HepG2 (cell line): ENCODE results near the gene DSG2. TPM values are rescaled to one million over a fixed set of nuclear protein-coding genes. Genes with fewer than 3 reads are reported as not detected.
A peak's percentile ranks its signal among the peaks of the same experiment; 100 is the strongest.

Experiments used
- CBFB ChIP-seq: sonication (generic); formaldehyde crosslinking; IDR thresholded peaks from 2 replicates; pipeline ENCODE4 v1.4.0; 2020; ENCODE audit warnings: missing genetic modification reagents
- ELF4 ChIP-seq: sonication (generic); formaldehyde crosslinking; IDR thresholded peaks from 2 replicates; pipeline ENCODE4 v1.5.0; 2020; ENCODE audit warnings: missing genetic modification reagents, mild to moderate bottlenecking, moderate library complexity, borderline replicate concordance
- MED13 ChIP-seq: sonication (generic); formaldehyde crosslinking; IDR thresholded peaks from 2 replicates; pipeline ENCODE4 v1.5.0; 2020; ENCODE audit warnings: missing genetic modification reagents
- MIXL1 ChIP-seq: IDR thresholded peaks from 2 replicates; pipeline ENCODE4 v1.6.1; 2016
- MTA3 ChIP-seq: sonication (generic); formaldehyde crosslinking; IDR thresholded peaks from 2 replicates; pipeline ENCODE4 v1.4.0; 2020; ENCODE audit warnings: missing genetic modification reagents
- NPAS2 ChIP-seq: sonication (generic); formaldehyde crosslinking; IDR thresholded peaks from 2 replicates; pipeline ENCODE4 v1.8.0; 2022; ENCODE audit warnings: mild to moderate bottlenecking, missing genetic modification reagents, borderline replicate concordance
- ZBTB7B ChIP-seq: sonication (generic); formaldehyde crosslinking; IDR thresholded peaks from 2 replicates; pipeline ENCODE4 v1.4.0; 2020; ENCODE audit warnings: missing genetic modification reagents
- ZNF138 ChIP-seq: sonication (generic); formaldehyde crosslinking; IDR thresholded peaks from 2 replicates; pipeline ENCODE4 v1.5.0; 2020; ENCODE audit warnings: mild to moderate bottlenecking, low read depth, missing genetic modification reagents
- ZNF333 ChIP-seq: sonication (generic); formaldehyde crosslinking; IDR thresholded peaks from 2 replicates; pipeline ENCODE4 v1.4.0; 2020; ENCODE audit warnings: mild to moderate bottlenecking, missing genetic modification reagents, borderline replicate concordance
- ZNF660 ChIP-seq: sonication (generic); formaldehyde crosslinking; IDR thresholded peaks from 2 replicates; pipeline ENCODE4 v1.5.1; 2020; ENCODE audit warnings: mild to moderate bottlenecking, low read depth, missing genetic modification reagents, borderline replicate concordance
- ZNF816 ChIP-seq: sonication (generic); formaldehyde crosslinking; IDR thresholded peaks from 2 replicates; pipeline ENCODE4 v1.8.0; 2022; ENCODE audit warnings: missing genetic modification reagents, mild to moderate bottlenecking, borderline replicate concordance
- polyA plus RNA-seq, 8 experiments: library from polyadenylated mRNA; depleted of rRNA in 3 of 8; stranded (reverse) in 7 of 8; unstranded in 1 of 8; fragments of >200 nt; fragmentation: Illumina TruSeq in 4 of 8; extraction: Trizol in 4 of 8; gene quantifications; 2 replicates each; pipeline versions ENCODE4 v1.2.1 to v1.2.3, GENCODE V29; 2011 to 2016; ENCODE audit warnings: low read depth in 4 of 8, missing spikeins in 1 of 8, mixed read lengths in 1 of 8; ENCODE audit not compliant: insufficient read depth in 1 of 8
- total RNA-seq, 5 experiments: library from RNA; depleted of rRNA; stranded (reverse); fragments of >200 nt; fragmentation: Illumina TruSeq; extraction: Trizol; gene quantifications; 2 replicates each; pipeline ENCODE4 v1.2.3, GENCODE V29; 2016; ENCODE audit warnings: low read depth in 1 of 5
- TF ChIP-seq, protein P1 (sequence below): sonication (generic); formaldehyde crosslinking; IDR thresholded peaks from 2 replicates; pipeline ENCODE4 v1.4.0; 2020; ENCODE audit warnings: mild to moderate bottlenecking, missing genetic modification reagents, borderline replicate concordance
- TF ChIP-seq, protein P2 (sequence below): IDR thresholded peaks from 2 replicates; pipeline ENCODE4 v1.6.1; 2016; ENCODE audit warnings: low read depth, borderline replicate concordance
- TF ChIP-seq, protein P3 (sequence below): sonication (generic); formaldehyde crosslinking; IDR thresholded peaks from 2 replicates; pipeline ENCODE4 v1.9.0; 2021; ENCODE audit warnings: missing genetic modification reagents, borderline replicate concordance
- TF ChIP-seq, protein P4 (sequence below): sonication (generic); formaldehyde crosslinking; IDR thresholded peaks from 2 replicates; pipeline ENCODE4 v1.4.0; 2020; ENCODE audit warnings: missing genetic modification reagents

Gene DSG2
- total and polyA plus RNA-seq, 2 of the 13 experiments (the other 11 are each of a cell fraction or from before 2014, with no cell fraction given): 23.3 to 66.7 TPM

DNA sequence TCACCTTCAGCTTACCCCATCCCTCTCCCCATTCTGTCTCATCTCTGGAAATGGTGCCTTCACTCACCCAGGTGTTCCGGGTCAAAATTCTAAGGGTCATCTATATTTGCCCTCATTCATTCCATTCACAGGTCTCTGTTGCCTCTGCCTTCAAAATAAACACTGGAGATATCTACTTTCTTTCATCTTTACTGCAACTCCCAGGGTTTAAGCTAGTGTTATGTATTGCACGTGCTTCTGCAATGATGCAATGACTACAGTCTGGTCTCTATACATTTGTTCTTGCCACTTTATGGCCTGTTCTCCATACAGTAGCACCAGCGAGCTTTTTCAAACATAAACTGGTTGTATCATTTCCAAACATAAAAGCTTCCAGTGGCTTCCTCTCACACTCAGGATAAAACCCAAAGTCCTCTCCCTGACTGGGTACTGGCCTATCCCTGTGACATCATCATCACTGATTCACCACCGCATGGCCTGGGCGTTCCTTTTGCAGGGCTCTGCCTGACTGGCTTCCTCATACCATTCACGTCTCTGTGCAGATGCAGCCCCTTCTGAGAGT, 14.3 kb downstream of the DSG2 start (continued):
- TF ChIP-seq, protein P1, sequence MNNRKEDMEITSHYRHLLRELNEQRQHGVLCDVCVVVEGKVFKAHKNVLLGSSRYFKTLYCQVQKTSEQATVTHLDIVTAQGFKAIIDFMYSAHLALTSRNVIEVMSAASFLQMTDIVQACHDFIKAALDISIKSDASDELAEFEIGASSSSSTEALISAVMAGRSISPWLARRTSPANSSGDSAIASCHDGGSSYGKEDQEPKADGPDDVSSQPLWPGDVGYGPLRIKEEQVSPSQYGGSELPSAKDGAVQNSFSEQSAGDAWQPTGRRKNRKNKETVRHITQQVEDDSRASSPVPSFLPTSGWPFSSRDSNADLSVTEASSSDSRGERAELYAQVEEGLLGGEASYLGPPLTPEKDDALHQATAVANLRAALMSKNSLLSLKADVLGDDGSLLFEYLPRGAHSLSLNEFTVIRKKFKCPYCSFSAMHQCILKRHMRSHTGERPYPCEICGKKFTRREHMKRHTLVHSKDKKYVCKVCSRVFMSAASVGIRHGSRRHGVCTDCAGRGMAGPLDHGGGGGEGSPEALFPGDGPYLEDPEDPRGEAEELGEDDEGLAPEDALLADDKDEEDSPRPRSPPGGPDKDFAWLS (CRISPR knock-in tag): no peak
- TF ChIP-seq, protein P2, sequence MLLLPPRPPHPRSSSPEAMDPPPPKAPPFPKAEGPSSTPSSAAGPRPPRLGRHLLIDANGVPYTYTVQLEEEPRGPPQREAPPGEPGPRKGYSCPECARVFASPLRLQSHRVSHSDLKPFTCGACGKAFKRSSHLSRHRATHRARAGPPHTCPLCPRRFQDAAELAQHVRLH: 0 out of 2 replicates have a peak, but pooled peaks have one; percentile 38
- no peak for TF ChIP-seq MIXL1 (CRISPR knock-in tag)
- no peak for TF ChIP-seq ZNF816 (CRISPR knock-in tag)
- TF ChIP-seq NPAS2 (CRISPR knock-in tag): no peak
- TF ChIP-seq MED13 (CRISPR knock-in tag): peak; percentile 79; the same call in 1 of the 2 replicates
- peak; percentile 82; the same call in 1 of the 2 replicates for TF ChIP-seq ZBTB7B (CRISPR knock-in tag)
- TF ChIP-seq, protein P3, sequence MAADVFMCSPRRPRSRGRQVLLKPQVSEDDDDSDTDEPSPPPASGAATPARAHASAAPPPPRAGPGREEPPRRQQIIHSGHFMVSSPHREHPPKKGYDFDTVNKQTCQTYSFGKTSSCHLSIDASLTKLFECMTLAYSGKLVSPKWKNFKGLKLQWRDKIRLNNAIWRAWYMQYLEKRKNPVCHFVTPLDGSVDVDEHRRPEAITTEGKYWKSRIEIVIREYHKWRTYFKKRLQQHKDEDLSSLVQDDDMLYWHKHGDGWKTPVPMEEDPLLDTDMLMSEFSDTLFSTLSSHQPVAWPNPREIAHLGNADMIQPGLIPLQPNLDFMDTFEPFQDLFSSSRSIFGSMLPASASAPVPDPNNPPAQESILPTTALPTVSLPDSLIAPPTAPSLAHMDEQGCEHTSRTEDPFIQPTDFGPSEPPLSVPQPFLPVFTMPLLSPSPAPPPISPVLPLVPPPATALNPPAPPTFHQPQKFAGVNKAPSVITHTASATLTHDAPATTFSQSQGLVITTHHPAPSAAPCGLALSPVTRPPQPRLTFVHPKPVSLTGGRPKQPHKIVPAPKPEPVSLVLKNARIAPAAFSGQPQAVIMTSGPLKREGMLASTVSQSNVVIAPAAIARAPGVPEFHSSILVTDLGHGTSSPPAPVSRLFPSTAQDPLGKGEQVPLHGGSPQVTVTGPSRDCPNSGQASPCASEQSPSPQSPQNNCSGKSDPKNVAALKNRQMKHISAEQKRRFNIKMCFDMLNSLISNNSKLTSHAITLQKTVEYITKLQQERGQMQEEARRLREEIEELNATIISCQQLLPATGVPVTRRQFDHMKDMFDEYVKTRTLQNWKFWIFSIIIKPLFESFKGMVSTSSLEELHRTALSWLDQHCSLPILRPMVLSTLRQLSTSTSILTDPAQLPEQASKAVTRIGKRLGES (CRISPR knock-in tag): peak; percentile 91; the same call in 1 of the 2 replicates
- no peak for TF ChIP-seq ELF4
- no peak for TF ChIP-seq MTA3 (CRISPR knock-in tag)
- TF ChIP-seq ZNF333 (CRISPR knock-in tag): no peak
- TF ChIP-seq, protein P4, sequence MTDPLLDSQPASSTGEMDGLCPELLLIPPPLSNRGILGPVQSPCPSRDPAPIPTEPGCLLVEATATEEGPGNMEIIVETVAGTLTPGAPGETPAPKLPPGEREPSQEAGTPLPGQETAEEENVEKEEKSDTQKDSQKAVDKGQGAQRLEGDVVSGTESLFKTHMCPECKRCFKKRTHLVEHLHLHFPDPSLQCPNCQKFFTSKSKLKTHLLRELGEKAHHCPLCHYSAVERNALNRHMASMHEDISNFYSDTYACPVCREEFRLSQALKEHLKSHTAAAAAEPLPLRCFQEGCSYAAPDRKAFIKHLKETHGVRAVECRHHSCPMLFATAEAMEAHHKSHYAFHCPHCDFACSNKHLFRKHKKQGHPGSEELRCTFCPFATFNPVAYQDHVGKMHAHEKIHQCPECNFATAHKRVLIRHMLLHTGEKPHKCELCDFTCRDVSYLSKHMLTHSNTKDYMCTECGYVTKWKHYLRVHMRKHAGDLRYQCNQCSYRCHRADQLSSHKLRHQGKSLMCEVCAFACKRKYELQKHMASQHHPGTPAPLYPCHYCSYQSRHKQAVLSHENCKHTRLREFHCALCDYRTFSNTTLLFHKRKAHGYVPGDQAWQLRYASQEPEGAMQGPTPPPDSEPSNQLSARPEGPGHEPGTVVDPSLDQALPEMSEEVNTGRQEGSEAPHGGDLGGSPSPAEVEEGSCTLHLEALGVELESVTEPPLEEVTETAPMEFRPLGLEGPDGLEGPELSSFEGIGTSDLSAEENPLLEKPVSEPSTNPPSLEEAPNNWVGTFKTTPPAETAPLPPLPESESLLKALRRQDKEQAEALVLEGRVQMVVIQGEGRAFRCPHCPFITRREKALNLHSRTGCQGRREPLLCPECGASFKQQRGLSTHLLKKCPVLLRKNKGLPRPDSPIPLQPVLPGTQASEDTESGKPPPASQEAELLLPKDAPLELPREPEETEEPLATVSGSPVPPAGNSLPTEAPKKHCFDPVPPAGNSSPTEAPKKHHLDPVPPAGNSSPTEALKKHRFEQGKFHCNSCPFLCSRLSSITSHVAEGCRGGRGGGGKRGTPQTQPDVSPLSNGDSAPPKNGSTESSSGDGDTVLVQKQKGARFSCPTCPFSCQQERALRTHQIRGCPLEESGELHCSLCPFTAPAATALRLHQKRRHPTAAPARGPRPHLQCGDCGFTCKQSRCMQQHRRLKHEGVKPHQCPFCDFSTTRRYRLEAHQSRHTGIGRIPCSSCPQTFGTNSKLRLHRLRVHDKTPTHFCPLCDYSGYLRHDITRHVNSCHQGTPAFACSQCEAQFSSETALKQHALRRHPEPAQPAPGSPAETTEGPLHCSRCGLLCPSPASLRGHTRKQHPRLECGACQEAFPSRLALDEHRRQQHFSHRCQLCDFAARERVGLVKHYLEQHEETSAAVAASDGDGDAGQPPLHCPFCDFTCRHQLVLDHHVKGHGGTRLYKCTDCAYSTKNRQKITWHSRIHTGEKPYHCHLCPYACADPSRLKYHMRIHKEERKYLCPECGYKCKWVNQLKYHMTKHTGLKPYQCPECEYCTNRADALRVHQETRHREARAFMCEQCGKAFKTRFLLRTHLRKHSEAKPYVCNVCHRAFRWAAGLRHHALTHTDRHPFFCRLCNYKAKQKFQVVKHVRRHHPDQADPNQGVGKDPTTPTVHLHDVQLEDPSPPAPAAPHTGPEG: 0 out of 2 replicates have a peak, but pooled peaks have one; percentile 77
- TF ChIP-seq CBFB: peak; percentile 78
- TF ChIP-seq ZNF660 (CRISPR knock-in tag): no peak
- TF ChIP-seq ZNF138 (CRISPR knock-in tag): no peak
